Coronary artery (tissue), 2 donors: ENCODE results near the gene HS6ST2.

Experiments used
- DNase-seq: peaks from one replicate; pipeline ENCODE4 v3.0.0-alpha.2; 2017; ENCODE audit warnings: low spot score
- H3K27ac ChIP-seq, 2 donors: fragments of 200-600 bp; sonication (generic); one replicate each; pipeline ENCODE4 v1.5.1; 2016 to 2019
- H3K4me3 ChIP-seq: fragments of 200-600 bp; sonication (generic); 2 replicates; pipeline ENCODE4 v1.5.1; 2016; ENCODE audit warnings: mild to moderate bottlenecking, moderate library complexity
- CTCF ChIP-seq: fragments of 200-600 bp; sonication (generic); IDR thresholded peaks from one replicate; pipeline ENCODE4 v1.5.1; 2019; ENCODE audit warnings: antibody characterized with exemption

Gene HS6ST2

GRCh38 chrX:132710656-132711155 is 247.7 kb downstream of the HS6ST2 start:
- no peak for DNase-seq
- TF ChIP-seq CTCF: no peak
- Histone ChIP-seq H3K27ac (no peak overlapping the region), H3K4me3 (no peak overlapping the region)

GRCh38 chrX:132708529-132708928 is 249.9 kb downstream of the HS6ST2 start:
- no peak overlapping the region for H3K27ac ChIP-seq
- H3K4me3 ChIP-seq: no peak overlapping the region
- no peak for TF ChIP-seq CTCF
- DNase-seq: no peak

- no peak for TF ChIP-seq CTCF
- no peak overlapping the region for H3K4me3 ChIP-seq
- H3K27ac ChIP-seq: no peak overlapping the region
- no peak for DNase-seq
Measured at GRCh38 chrX:132704769-132705168, 253.7 kb downstream of the HS6ST2 start.

- Histone ChIP-seq H3K27ac (no peak overlapping the region), H3K4me3 (no peak overlapping the region)
- no peak for DNase-seq
- no peak for TF ChIP-seq CTCF
Measured at GRCh38 chrX:132694382-132694781, 264.0 kb downstream of the HS6ST2 start.

GRCh38 chrX:132692526-132692925 is 265.9 kb downstream of the HS6ST2 start:
- Histone ChIP-seq H3K27ac (peak overlapping the region in 1 of 2 donors; percentile 11), H3K4me3 (no peak overlapping the region)
- no peak for TF ChIP-seq CTCF
- no peak for DNase-seq

GRCh38 chrX:132692066-132692465 is 266.4 kb downstream of the HS6ST2 start:
- peak overlapping the region in 1 of 2 donors; percentile 11 for H3K27ac ChIP-seq
- no peak overlapping the region for H3K4me3 ChIP-seq
- no peak for DNase-seq
- TF ChIP-seq CTCF: no peak

GRCh38 chrX:132689612-132690563 is 268.5 kb downstream of the HS6ST2 start:
- no peak overlapping the region for H3K27ac ChIP-seq
- DNase-seq: no peak
- no peak for TF ChIP-seq CTCF
- H3K4me3 ChIP-seq: no peak overlapping the region
